Hepatocyte (in vitro differentiated cells): ENCODE measurements around the gene ARHGEF10L.

ENCODE experiments used
- CTCF ChIP-seq: fragments of 200-600 bp; sonication (generic); IDR thresholded peaks from 2 replicates; pipeline ENCODE4 v1.5.1; 2016; ENCODE audit warnings: antibody characterized with exemption, mild to moderate bottlenecking; ENCODE audit not compliant: poor library complexity
- EZH2 ChIP-seq: fragments of 200-600 bp; sonication (generic); IDR thresholded peaks from 2 replicates; pipeline ENCODE4 v1.6.1; 2016; ENCODE audit warnings: antibody characterized with exemption, mild to moderate bottlenecking, borderline replicate concordance
- EZH2phosphoT487 ChIP-seq: fragments of 200-600 bp; sonication (generic); IDR thresholded peaks from one replicate; pipeline ENCODE4 v1.6.1; 2018; ENCODE audit warnings: antibody characterized with exemption, mild to moderate bottlenecking, low read depth, moderate library complexity; ENCODE audit not compliant: unreplicated experiment, severe bottlenecking

GRCh38 chr1:17599954-17600300, 60.4 kb downstream of the ARHGEF10L start:
- TF ChIP-seq CTCF (no peak), EZH2phosphoT487 (no peak), EZH2 (no peak)
